ENCODE measurements around the gene PJA1. TPM values are rescaled to one million over a fixed set of nuclear protein-coding genes. Genes with fewer than 3 reads are reported as not detected.

PJA1 gene
- total RNA-seq, 1 donor from 2014 or later = 18.1 TPM

DNA sequence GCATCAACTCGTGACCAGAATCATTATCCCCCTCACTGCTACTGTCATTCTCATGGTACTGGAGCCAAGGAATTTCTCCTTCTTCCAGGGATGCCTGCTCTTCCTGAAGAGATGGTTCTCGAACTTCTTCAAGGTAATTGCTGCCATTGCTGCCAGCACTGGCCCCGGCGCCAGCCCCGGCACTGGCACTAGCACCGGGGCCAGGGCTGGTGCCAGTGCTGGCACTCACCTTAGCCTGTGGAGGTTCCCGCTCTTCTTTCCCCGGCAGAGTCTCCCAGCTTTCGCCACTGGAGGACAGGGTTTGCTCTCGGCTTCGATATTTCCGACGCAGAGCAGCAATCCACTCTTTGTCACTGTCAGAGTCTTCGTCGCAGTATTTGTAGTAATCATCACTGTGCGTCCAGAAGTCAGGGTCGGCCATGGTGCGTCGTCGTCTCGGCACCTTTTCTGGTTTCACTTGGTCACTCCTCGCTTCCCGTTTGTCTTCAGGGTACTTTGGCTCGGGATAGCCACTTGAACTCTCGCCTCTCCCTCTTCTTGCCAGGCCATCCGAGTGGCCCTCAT, 3.4 kb downstream of the PJA1 start:
- intact Hi-C loops (cut with micrococcal nuclease) = no loop called here
- Mint-ChIP-seq H3K4me3 (ENCODE audit: low read depth) (no peak overlapping the region), H3K27me3 (ENCODE audit: low read depth) (peaks cover 2% of the 10 kb centered on the region), H3K9me3 (no peaks in the 10 kb centered on the region), H3K36me3 (ENCODE audit: low read depth) (peaks cover 22% of the 10 kb centered on the region), H3K4me1 (ENCODE audit: low read depth) (peaks cover 21% of the 10 kb centered on the region), H3K27ac (no peak overlapping the region)
- DNase-seq (ENCODE audit: low spot score) = no peak

DNA sequence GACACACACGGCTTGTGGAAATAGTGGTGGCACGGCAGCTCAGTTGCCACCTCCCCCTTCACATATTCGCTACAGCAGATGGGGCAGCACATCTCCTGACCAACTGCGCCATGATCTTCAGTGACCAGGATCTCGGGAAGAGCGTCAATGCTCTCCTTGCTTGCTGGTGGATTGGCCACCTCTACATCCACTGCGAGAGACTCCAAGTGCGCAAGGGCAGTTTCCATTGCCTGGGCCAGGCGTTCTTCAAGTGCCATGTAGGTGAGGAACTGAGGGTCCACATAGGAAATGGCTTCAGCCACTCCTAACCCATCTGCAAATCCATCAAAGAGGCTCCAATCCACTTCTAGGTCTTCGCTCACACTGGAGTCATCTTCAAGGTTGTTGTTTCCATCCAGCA, 3.9 kb downstream of the PJA1 start:
- H3K36me3 Mint-ChIP-seq (ENCODE audit: low read depth) = peaks cover 22% of the 10 kb centered on the region
- intact Hi-C loops (cut with micrococcal nuclease) = no loop called here
- no peak for DNase-seq (ENCODE audit: low spot score)
- peaks cover 1% of the 10 kb centered on the region for H3K27me3 Mint-ChIP-seq (ENCODE audit: low read depth)
- H3K4me1 Mint-ChIP-seq (ENCODE audit: low read depth) = peaks cover 21% of the 10 kb centered on the region
- H3K27ac Mint-ChIP-seq = no peak overlapping the region
- no peaks in the 10 kb centered on the region for H3K9me3 Mint-ChIP-seq
- no peak overlapping the region for H3K4me3 Mint-ChIP-seq (ENCODE audit: low read depth)

DNA sequence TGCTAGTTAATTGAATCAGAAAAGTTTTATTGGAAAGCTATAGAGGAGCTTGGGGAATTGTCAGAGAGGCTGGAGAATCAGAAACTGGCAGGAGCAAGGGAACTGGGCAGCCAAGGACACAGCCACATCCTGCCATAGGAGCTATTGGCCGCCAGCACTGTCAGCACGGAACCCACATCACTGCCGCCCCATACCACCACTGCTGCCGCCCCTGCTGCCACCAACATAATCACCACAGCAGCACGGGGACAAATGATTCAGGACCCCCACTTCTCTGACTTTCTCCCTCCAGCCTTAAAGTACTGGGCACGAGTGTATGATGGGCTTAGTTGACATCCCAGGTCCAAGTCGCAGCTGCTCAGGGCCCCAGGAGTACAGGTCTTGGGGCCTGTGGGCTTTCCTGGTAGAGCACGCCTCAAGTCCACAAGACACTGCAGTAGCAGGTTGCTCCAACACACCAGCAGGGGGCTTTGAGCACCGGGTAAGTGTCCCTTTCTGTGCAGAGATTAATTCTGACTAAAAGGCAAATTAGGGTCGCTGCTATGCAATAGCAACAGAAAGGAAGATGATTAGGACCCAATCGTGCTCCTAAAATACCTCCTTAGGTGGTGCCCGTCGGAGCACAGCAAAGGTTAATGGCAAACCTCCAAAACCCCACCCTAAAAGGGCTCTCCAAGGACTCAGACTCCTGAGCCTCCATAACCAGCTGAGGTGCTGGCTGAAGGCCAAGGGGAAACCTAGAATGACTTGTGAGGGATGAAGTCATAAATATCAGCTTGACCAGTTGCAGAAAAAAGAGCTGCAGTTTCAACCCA, 6.9 kb downstream of the PJA1 start:
- Mint-ChIP-seq H3K27ac (no peak overlapping the region), H3K27me3 (ENCODE audit: low read depth) (no peaks in the 10 kb centered on the region), H3K9me3 (no peaks in the 10 kb centered on the region), H3K36me3 (ENCODE audit: low read depth) (peaks cover 18% of the 10 kb centered on the region), H3K4me3 (ENCODE audit: low read depth) (no peak overlapping the region), H3K4me1 (ENCODE audit: low read depth) (peaks cover 11% of the 10 kb centered on the region)
- intact Hi-C loops (cut with micrococcal nuclease) = loop anchor here (1.0 kb wide), 1 partner anchor 64 kb away; no protein-coding TSS in a partner anchor
- DNase-seq (ENCODE audit: low spot score) = peak; percentile 9

DNA sequence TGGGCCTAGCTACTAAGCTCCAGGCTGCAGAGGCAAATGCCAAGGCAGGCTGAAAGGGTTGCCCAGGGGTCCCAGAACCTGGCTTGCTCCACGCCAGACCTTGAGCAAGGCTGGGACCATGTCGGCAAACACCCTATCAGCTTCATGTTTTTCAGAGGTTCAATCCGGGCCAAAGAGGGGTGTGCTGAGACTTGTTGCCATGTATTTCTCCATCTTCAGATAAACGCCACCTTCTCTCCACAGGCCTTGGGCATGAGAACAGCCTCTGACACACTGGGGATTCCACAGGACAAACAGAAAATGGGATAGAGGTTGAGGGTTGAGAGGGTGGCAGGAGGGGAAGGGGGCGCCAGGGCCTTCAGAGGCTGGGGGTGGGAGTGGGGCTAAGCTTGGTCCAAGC, 8.6 kb downstream of the PJA1 start:
- peaks cover 4% of the 10 kb centered on the region for H3K36me3 Mint-ChIP-seq (ENCODE audit: low read depth)
- H3K4me1 Mint-ChIP-seq (ENCODE audit: low read depth) = no peaks in the 10 kb centered on the region
- no peaks in the 10 kb centered on the region for H3K9me3 Mint-ChIP-seq
- no peak overlapping the region for H3K27ac Mint-ChIP-seq
- H3K4me3 Mint-ChIP-seq (ENCODE audit: low read depth) = no peak overlapping the region
- no peak for DNase-seq (ENCODE audit: low spot score)
- no peaks in the 10 kb centered on the region for H3K27me3 Mint-ChIP-seq (ENCODE audit: low read depth)
- intact Hi-C loops (cut with micrococcal nuclease) = no loop called here

DNA sequence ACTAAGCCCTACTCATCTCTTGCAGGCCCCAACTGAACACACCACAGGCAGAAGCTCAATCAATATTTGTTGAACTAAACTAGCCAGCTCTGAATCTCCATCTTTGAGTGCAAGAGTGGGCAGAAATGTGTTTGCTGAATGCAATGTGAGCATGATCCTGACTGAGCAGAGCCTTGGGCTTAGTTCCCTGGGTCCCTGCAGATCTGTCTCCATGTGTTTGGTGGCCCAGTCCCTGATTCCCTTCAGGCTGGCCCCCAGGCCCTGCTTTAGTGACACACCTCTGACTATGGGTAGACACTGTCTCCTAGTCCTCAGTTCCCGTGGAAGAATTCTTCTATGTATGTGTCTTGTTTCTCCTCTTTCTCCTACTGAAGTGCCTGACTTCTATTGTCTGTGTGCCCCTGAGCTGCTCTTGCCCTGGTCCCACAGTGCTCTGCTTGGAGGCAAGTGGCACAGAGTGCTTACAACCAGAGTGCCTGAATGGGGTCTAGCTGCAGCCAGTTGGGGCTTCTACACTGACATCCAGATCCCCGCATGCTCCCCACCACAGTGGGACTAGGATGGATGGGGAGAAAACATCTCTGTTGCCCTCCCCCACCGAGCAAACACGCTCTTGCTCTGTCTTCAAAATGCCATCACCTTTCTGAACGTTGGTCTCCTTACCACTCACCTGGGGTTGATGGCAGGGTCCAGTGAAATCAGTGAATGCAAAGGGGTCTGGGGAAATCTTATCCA, 9.3 kb downstream of the PJA1 start:
- intact Hi-C loops (cut with micrococcal nuclease) = no loop called here
- H3K4me1 Mint-ChIP-seq (ENCODE audit: low read depth) = no peaks in the 10 kb centered on the region
- DNase-seq (ENCODE audit: low spot score) = no peak
- H3K27me3 Mint-ChIP-seq (ENCODE audit: low read depth) = no peaks in the 10 kb centered on the region
- peaks cover 3% of the 10 kb centered on the region for H3K36me3 Mint-ChIP-seq (ENCODE audit: low read depth)
- no peaks in the 10 kb centered on the region for H3K9me3 Mint-ChIP-seq
- H3K27ac Mint-ChIP-seq = no peak overlapping the region
- H3K4me3 Mint-ChIP-seq (ENCODE audit: low read depth) = no peak overlapping the region

DNA sequence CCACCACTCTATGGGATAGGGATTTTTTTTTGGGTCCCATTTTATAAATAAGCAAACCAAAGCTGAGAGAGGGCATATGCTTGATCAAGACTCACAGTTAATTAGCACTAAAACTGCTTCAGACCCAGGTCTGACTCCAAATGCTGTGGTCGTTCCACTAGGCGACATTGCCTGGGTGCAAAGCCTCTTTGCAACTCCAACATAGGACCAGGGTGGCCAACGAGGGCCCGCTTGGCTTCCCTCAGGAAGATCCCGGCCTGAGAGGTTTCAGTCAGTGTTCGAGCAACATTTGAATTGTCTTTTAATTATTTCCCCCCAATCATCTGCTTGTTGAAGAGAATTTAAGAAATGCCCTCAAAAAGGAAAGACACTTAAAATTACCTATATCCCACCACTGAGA, 11.2 kb downstream of the PJA1 start:
- Mint-ChIP-seq H3K9me3 (no peaks in the 10 kb centered on the region), H3K4me1 (ENCODE audit: low read depth) (no peaks in the 10 kb centered on the region), H3K27ac (no peak overlapping the region), H3K4me3 (ENCODE audit: low read depth) (no peak overlapping the region), H3K36me3 (ENCODE audit: low read depth) (no peaks in the 10 kb centered on the region), H3K27me3 (ENCODE audit: low read depth) (no peaks in the 10 kb centered on the region)
- intact Hi-C loops (cut with micrococcal nuclease) = no loop called here
- no peak for DNase-seq (ENCODE audit: low spot score)

DNA sequence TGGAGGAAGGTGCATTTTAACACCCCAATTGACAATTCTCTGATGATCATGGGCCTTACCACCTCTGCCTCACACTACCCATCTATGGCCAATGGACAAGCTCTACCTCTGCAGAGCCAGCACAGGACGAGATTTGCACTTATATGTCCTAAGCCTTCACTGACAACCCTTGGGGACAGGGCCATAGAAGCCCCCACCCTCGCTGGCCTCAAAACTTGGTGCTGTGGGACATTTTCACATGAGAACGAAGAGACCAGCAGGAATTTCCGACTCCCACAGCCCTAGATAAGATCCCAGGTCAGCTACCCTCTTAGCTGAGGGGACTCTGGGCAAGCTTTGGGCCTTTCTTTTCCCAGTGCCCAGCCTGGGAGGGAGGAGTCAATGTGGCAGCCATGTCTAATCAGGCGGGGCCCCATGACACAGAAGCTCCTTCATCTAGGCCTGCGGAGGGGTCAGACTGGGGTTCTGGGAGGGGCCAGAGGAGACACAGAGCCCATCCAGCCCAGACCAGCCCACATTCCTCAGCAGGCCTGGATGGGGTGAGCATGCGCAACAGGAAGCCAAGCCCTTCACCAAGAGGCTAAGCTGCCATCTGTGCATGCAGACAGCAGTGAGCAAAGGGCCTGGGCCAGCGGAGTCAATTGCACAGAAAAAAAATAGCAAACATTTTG, 12.1 kb downstream of the PJA1 start:
- Mint-ChIP-seq H3K4me1 (ENCODE audit: low read depth) (no peaks in the 10 kb centered on the region), H3K27me3 (ENCODE audit: low read depth) (no peaks in the 10 kb centered on the region), H3K9me3 (no peaks in the 10 kb centered on the region), H3K36me3 (ENCODE audit: low read depth) (no peaks in the 10 kb centered on the region), H3K27ac (no peak overlapping the region), H3K4me3 (ENCODE audit: low read depth) (no peak overlapping the region)
- DNase-seq (ENCODE audit: low spot score) = no peak
- intact Hi-C loops (cut with micrococcal nuclease) = no loop called here

DNA sequence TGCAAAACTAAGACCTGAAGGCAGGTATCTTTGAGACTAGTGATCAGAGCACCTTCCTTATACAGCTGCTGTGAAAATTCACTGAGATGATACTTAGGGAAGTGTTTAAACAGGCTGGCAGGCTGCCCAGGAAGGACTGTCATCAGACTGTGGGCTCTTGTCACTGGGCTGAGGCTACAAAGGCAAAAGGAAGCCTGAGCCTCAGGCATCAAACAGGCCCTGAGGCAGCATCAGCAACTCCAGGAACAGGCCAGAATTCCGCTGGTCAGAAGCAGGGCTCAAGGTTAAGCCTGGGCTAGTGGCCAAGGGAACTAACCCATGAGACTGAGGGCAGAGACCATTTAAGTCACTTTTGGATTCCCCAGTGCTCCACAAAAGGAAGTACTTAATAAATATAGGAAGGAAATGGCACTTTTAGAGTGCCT, 12.8 kb downstream of the PJA1 start:
- no peaks in the 10 kb centered on the region for H3K36me3 Mint-ChIP-seq (ENCODE audit: low read depth)
- intact Hi-C loops (cut with micrococcal nuclease) = no loop called here
- no peak overlapping the region for H3K4me3 Mint-ChIP-seq (ENCODE audit: low read depth)
- no peaks in the 10 kb centered on the region for H3K9me3 Mint-ChIP-seq
- H3K27ac Mint-ChIP-seq = no peak overlapping the region
- no peaks in the 10 kb centered on the region for H3K27me3 Mint-ChIP-seq (ENCODE audit: low read depth)
- H3K4me1 Mint-ChIP-seq (ENCODE audit: low read depth) = no peaks in the 10 kb centered on the region
- DNase-seq (ENCODE audit: low spot score) = no peak

DNA sequence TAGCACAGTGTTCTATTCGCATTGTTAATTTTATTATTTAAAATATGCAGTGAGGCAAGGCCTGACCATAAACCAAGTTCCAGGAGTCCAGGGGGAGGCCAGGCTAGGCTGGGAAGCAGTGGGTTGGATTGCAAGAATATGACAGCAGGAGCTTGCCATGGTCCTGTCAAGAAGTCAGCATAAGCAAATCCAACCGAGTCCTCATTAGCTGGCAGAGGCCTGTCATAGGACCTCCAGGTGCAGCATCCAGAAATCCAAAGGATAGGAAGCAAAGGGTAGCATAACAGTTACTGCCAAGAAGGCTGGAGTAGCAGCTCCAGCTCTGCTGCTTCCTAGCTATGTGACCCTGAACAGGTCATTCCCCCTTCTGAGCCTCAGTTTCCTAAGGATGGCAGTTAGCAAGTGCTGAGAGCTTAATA, 13.4 kb downstream of the PJA1 start:
- intact Hi-C loops (cut with micrococcal nuclease) = no loop called here
- Mint-ChIP-seq H3K27me3 (ENCODE audit: low read depth) (no peaks in the 10 kb centered on the region), H3K9me3 (no peaks in the 10 kb centered on the region), H3K4me3 (ENCODE audit: low read depth) (no peak overlapping the region), H3K36me3 (ENCODE audit: low read depth) (no peaks in the 10 kb centered on the region), H3K4me1 (ENCODE audit: low read depth) (no peaks in the 10 kb centered on the region), H3K27ac (no peak overlapping the region)
- no peak for DNase-seq (ENCODE audit: low spot score)

DNA sequence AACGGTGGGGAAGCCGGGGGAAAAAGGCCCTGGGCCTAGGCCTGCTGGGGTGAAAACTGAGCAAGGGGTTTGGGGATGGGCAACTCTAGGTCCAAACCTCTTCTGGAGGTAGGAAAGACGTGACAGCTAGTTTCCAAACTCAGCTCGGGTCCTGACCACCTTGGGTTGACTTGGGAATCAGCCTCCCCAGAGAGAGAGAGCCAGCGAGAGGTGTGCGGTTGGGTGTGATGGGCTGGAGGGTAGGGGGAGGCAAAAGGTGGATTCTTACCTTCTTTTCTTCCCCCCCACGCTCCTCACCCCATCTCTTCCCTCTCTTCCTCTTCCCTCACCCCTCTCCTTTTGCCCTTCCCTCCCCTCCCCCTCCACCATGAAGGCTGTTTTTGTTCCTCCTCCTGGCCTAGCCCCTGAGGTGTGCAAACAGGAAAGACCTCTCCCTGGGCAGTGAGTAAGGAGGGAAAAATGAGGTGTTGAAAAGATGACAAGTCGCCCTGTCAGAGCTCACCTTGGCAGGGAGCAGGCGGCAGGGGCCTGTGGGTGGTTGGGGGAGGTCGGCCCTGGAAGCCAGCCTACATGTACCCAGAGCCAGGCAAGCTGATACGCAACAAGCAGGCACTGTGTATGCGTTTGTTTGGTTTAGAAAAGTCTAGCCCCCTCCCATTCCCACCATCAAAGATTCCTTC, 14.8 kb downstream of the PJA1 start:
- Mint-ChIP-seq H3K27me3 (ENCODE audit: low read depth) (no peaks in the 10 kb centered on the region), H3K4me3 (ENCODE audit: low read depth) (no peak overlapping the region), H3K9me3 (no peaks in the 10 kb centered on the region), H3K27ac (no peak overlapping the region), H3K36me3 (ENCODE audit: low read depth) (no peaks in the 10 kb centered on the region), H3K4me1 (ENCODE audit: low read depth) (no peaks in the 10 kb centered on the region)
- DNase-seq (ENCODE audit: low spot score) = no peak
- intact Hi-C loops (cut with micrococcal nuclease) = no loop called here

DNA sequence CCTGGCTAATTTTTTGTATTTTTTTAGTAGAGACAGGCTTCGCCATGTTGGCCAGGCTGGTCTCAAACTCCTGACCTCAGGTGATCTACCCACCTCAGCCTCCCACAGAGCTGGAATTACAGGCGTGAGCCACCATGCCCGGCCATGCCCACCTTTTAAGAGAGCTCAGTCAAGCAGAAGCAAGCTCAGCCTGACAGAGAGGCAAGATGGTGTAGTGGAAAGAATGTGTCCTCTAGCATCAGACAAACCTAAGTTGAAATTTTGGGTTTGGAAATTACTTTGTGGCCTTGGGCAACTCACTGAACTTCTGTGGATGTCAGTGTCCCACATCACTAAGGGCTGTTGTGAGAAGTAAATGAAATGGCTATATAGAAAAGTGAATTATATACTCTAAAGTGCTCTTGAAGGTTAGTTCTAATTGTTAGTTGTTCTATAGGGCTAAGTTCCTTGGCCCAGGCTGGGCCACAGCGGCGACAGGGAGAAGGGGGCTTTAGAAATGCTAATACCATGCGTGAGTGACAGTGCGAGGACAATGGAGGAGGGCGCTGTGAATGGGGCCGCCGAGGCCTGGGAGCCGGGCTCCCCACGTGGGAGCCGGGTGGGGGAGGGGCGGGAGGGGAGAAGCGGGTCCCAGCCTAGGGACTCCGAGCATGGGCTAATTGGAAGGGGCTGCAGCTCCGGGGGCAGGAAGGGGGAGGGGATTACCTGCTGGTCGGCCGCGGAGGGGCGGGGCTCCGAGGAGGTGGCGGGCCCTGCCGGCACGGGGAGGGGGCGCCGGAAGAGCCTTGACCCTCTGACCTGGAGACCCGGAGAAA, 15.6 kb downstream of the PJA1 start:
- Mint-ChIP-seq H3K9me3 (no peaks in the 10 kb centered on the region), H3K4me1 (ENCODE audit: low read depth) (no peaks in the 10 kb centered on the region), H3K36me3 (ENCODE audit: low read depth) (no peaks in the 10 kb centered on the region), H3K4me3 (ENCODE audit: low read depth) (no peak overlapping the region), H3K27ac (no peak overlapping the region), H3K27me3 (ENCODE audit: low read depth) (no peaks in the 10 kb centered on the region)
- DNase-seq (ENCODE audit: low spot score) = no peak
- intact Hi-C loops (cut with micrococcal nuclease) = no loop called here

DNA sequence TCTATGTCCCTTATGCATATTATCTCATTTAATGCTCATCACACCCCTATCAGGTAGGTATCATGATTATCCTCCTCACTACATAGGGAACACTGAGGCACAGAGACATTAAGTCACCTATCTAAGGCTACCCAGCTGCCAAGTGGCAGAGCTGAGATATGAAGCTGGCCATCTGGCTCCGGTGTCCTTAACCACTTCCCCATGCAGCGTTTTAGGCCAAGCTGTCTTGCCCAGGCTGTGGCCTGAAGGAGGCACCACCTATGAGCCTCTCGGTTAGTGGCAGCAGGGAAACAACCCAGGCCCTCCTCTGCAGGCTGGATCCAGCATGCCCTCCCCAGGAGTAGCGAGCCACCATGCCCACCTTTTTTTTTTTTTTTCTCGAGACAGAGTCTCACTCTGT, 16.3 kb downstream of the PJA1 start:
- Mint-ChIP-seq H3K4me1 (ENCODE audit: low read depth) (no peaks in the 10 kb centered on the region), H3K36me3 (ENCODE audit: low read depth) (no peaks in the 10 kb centered on the region), H3K4me3 (ENCODE audit: low read depth) (no peak overlapping the region), H3K27me3 (ENCODE audit: low read depth) (no peaks in the 10 kb centered on the region), H3K27ac (no peak overlapping the region), H3K9me3 (no peaks in the 10 kb centered on the region)
- intact Hi-C loops (cut with micrococcal nuclease) = no loop called here
- DNase-seq (ENCODE audit: low spot score) = no peak

Data from activated T-helper 2 cell treated with anti-CD3 and anti-CD28 coated beads, Interferon-gamma antibody, Interleukin-2, Interleukin-4, amounts not matched to agents 10 μg/mL and 5 μg/mL and 100 μg/mL, durations not matched to agents 14 hours and 24 hours and 36 hours (primary cell).